Smooth muscle cell (in vitro differentiated cells): ENCODE data around the gene OBP2A. TPM values are rescaled to one million over a fixed set of nuclear protein-coding genes. Genes with fewer than 3 reads are reported as not detected.
"Not testable (repeated sequence)": the region's sequence is repeated elsewhere in the genome, so short reads cannot be mapped to it uniquely, and the experiment has no call there.

Experiments
- DNase-seq: peaks from one replicate; lab custom pipeline; 2025; ENCODE audit not compliant: unreplicated experiment; lab: John Stamatoyannopoulos, UW
- H2AFZ ChIP-seq: fragments of 200-600 bp; sonication (generic); 2 replicates; pipeline ENCODE4 v1.6.0; 2016; ENCODE audit warnings: antibody characterized with exemption, low read depth, mild to moderate bottlenecking
- H3F3A ChIP-seq: fragments of 200-600 bp; sonication (generic); 2 replicates; pipeline ENCODE4 v1.6.0; 2017; ENCODE audit warnings: antibody characterized with exemption, low read depth
- H3K27ac ChIP-seq: fragments of 200-600 bp; sonication (generic); 2 replicates; pipeline ENCODE4 v1.5.1; 2016; ENCODE audit warnings: low read depth, mild to moderate bottlenecking
- H3K27me3 ChIP-seq: fragments of 200-600 bp; sonication (generic); 2 replicates; pipeline ENCODE4 v1.6.1; 2016; ENCODE audit warnings: low read depth, mild to moderate bottlenecking
- H3K36me3 ChIP-seq: fragments of 200-600 bp; sonication (generic); 2 replicates; pipeline ENCODE4 v1.5.1; 2016; ENCODE audit warnings: low read depth
- H3K4me1 ChIP-seq: fragments of 200-600 bp; sonication (generic); 2 replicates; pipeline ENCODE4 v1.5.1; 2016; ENCODE audit warnings: low read depth
- H3K4me2 ChIP-seq: fragments of 200-600 bp; sonication (generic); 2 replicates; pipeline ENCODE4 v1.6.0; 2016; ENCODE audit warnings: mild to moderate bottlenecking
- H3K4me3 ChIP-seq: fragments of 200-600 bp; sonication (generic); 2 replicates; pipeline ENCODE4 v1.5.1; 2016; ENCODE audit warnings: mild to moderate bottlenecking
- H3K79me2 ChIP-seq: fragments of 200-600 bp; sonication (generic); 2 replicates; pipeline ENCODE4 v1.6.0; 2016; ENCODE audit warnings: low read depth, mild to moderate bottlenecking
- H3K9ac ChIP-seq: fragments of 200-600 bp; sonication (generic); 2 replicates; pipeline ENCODE4 v1.6.0; 2016; ENCODE audit warnings: low read depth
- H3K9me3 ChIP-seq: fragments of 200-600 bp; sonication (generic); replicated peaks from 2 replicates; pipeline ENCODE4 v1.5.1; 2016; ENCODE audit warnings: low read depth
- H4K20me1 ChIP-seq: fragments of 200-600 bp; sonication (generic); 2 replicates; pipeline ENCODE4 v1.6.0; 2016; ENCODE audit warnings: low read depth
- WGBS: methylation state at CpG from one replicate; pipeline ENCODE4 v1.1.7; 2016; ENCODE audit warnings: low lambda C conversion rate; 5-methylcytosine and 5-hydroxymethylcytosine counted together
- polyA plus RNA-seq: library from polyadenylated mRNA; unstranded; fragments of >200 nt; fragmentation: Nextera tagmentation; extraction: Ambion mirVana; gene quantifications from 2 replicates; pipeline ENCODE4 v1.2.1, GENCODE V29; 2016
- total RNA-seq: library from RNA; depleted of rRNA; stranded (reverse); fragments of >200 nt; gene quantifications from 2 replicates; pipeline ENCODE4 v1.2.3, GENCODE V29; 2014
- TF ChIP-seq, protein P1 (sequence below): fragments of 200-600 bp; sonication (generic); IDR thresholded peaks from 2 replicates; pipeline ENCODE4 v1.5.1; 2017; ENCODE audit warnings: borderline replicate concordance, mild to moderate bottlenecking, antibody characterized with exemption; ENCODE audit not compliant: insufficient read depth, poor library complexity, severe bottlenecking

Gene OBP2A
- total and polyA plus RNA-seq, 2 experiments from 2014 or later, result 0.61 TPM; not detected in 1

DNA sequence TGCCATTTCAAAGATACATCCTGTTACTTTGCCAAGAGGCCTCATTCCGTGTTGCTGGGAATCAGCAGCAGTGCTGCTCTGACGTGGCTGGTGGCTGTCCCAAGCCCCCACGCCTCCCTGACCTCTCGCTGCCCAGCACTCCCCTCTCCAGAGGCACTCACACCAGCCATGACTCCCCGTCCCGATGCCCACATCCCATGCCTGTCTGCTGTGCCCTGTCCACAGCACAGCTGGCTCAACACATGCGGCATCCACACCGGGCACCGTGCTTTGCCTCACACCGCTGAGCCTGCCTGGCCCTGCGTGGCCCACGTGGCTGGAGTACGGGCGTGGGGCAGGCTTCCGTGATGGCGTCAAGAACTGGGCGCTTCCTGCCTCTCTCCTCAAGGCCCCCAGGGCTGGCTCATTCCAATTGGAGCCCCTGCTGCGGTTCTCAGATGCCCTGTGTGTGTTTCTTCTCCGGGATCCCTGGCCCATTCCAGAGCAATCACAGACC is 32.5 kb upstream of the OBP2A start:
- Histone ChIP-seq H3F3A (no peaks in the 10 kb centered on the region), H3K9me3 (no peaks in the 10 kb centered on the region), H3K4me2 (no peak overlapping the region), H3K4me1 (no peaks in the 10 kb centered on the region), H3K9ac (no peak overlapping the region), H4K20me1 (no peaks in the 10 kb centered on the region), H3K79me2 (no peaks in the 10 kb centered on the region), H3K36me3 (no peaks in the 10 kb centered on the region), H3K27me3 (no peaks in the 10 kb centered on the region), H3K27ac (no peak overlapping the region), H2AFZ (no peak overlapping the region), H3K4me3 (no peak overlapping the region)
- no peak for DNase-seq
- TF ChIP-seq, protein P1, sequence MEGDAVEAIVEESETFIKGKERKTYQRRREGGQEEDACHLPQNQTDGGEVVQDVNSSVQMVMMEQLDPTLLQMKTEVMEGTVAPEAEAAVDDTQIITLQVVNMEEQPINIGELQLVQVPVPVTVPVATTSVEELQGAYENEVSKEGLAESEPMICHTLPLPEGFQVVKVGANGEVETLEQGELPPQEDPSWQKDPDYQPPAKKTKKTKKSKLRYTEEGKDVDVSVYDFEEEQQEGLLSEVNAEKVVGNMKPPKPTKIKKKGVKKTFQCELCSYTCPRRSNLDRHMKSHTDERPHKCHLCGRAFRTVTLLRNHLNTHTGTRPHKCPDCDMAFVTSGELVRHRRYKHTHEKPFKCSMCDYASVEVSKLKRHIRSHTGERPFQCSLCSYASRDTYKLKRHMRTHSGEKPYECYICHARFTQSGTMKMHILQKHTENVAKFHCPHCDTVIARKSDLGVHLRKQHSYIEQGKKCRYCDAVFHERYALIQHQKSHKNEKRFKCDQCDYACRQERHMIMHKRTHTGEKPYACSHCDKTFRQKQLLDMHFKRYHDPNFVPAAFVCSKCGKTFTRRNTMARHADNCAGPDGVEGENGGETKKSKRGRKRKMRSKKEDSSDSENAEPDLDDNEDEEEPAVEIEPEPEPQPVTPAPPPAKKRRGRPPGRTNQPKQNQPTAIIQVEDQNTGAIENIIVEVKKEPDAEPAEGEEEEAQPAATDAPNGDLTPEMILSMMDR, result no peak
- 94% methylated on average over 19 of the region's 19 CpGs for WGBS

DNA sequence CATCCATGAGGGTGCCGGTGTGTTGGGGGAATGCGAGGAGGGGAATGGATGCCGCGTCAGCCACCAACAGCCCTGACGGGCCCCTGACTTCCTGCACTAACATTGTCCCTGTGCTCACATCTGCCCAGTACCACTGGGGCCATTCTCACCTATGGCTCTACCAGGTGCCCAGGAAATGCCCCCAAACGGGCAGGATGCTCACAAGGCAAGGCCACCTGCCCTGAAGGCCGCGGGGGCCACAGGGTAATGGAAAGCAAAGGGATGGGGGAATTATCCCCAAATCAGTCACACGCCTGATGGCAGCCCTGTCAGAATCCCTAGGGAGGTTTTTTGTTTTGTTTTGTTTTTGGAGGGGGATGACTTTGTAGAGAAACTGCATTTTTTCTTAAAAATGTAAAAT is 32.0 kb upstream of the OBP2A start:
- H3K4me2 ChIP-seq, H3K27me3 ChIP-seq, H3K36me3 ChIP-seq, H3K27ac ChIP-seq, H3K9me3 ChIP-seq, H3F3A ChIP-seq, H3K9ac ChIP-seq, H4K20me1 ChIP-seq, DNase-seq, H2AFZ ChIP-seq, H3K4me3 ChIP-seq, H3K79me2 ChIP-seq, H3K4me1 ChIP-seq: not testable (repeated sequence)
- 95% methylated on average over 5 of the region's 9 CpGs for WGBS

DNA sequence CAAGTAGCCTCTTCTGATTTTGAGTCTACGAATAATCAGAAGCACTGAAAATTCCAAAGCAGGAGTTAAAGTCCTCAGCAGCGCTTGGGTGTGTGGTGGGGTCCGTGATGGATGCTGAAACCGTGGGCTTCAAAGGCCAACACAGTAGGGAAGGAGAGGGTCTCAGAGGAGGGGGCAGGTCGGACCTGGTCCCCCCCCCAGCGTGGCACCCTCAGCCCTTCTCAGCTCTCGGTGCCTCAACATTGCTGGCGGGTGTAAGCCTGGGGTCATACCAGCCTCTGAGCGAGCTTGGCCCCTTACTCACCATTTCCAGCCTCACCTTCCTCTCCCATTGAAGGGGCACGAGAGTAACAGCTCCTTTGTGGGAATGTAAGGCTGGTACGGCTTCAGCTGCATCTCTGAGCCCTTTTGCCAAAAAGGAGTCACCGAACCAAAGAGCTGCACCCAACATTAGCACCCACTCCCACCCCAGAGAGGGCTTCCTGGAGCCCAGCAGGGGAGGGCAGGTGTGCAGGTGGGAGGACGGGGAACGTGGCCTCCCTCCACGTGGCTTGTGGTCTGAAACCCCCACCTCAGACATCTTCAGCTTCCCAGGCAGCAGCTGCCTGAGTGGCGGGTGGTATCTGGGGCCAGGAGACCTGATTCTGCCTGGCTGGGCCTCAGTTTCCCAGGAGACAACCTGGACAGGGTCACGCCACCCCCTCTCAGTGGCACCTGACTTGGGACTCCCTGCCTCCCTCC is 31.4 kb upstream of the OBP2A start:
- no peak overlapping the region for H3K9ac ChIP-seq
- H3K36me3 ChIP-seq, result no peaks in the 10 kb centered on the region
- TF ChIP-seq, protein P1, result no peak
- no peaks in the 10 kb centered on the region for H3F3A ChIP-seq
- 95% methylated on average over 17 of the region's 17 CpGs for WGBS
- H3K27me3 ChIP-seq, result no peaks in the 10 kb centered on the region
- no peak overlapping the region for H3K4me3 ChIP-seq
- H3K27ac ChIP-seq, result no peak overlapping the region
- no peaks in the 10 kb centered on the region for H3K9me3 ChIP-seq
- H4K20me1 ChIP-seq, result no peaks in the 10 kb centered on the region
- no peak overlapping the region for H3K4me2 ChIP-seq
- H3K79me2 ChIP-seq, result no peaks in the 10 kb centered on the region
- H2AFZ ChIP-seq, result no peak overlapping the region
- no peak for DNase-seq
- H3K4me1 ChIP-seq, result no peaks in the 10 kb centered on the region

DNA sequence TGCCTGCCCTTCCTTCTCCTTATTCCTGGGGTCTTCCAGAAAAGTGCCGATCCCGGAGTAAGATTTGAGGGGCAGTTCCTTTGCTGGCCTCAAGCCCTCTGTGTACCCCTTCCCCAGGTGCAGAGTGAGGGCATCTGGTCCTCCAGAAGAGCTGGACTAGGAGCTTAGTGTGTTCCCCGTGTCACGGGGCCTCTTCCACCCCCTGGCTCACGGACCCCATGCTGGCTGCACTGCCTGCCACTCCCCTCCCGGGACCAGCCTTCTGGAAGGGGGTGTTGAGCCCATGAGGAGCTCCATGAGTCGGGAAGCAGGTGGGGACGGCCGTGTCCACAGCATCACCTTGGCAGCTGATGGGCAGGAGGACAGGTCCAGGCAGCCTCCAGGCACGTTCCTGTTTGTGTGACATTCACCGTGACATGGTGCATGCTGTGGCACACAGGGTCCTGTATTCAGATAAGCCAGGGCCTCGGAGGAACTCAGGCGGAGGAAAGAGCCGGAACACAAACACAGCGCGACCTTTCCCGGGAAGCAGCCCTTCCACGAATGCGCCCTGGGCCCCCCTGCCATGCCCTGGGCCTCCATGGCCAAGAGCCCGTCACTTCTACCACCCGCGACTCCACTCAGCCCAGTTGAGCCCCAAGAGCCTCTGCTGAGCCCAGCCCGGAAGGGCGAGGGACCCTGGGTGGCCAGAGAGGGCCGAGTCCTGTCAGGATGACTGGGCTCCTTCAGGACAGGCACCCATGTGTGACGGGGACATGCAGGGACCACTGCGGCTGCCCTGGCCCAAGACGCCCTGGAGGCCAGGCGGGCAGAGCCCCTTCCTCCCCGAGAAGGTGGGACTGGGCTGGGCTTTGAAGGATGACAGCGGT is 30.6 kb upstream of the OBP2A start:
- no peaks in the 10 kb centered on the region for H3K27me3 ChIP-seq
- H3K9ac ChIP-seq, result no peak overlapping the region
- no peak for DNase-seq
- H3F3A ChIP-seq, result no peaks in the 10 kb centered on the region
- WGBS, result 94% methylated on average over 30 of the region's 31 CpGs
- no peak overlapping the region for H3K27ac ChIP-seq
- TF ChIP-seq, protein P1, result no peak
- H3K4me2 ChIP-seq, result no peak overlapping the region
- H3K4me3 ChIP-seq, result no peak overlapping the region
- no peaks in the 10 kb centered on the region for H4K20me1 ChIP-seq
- H3K36me3 ChIP-seq, result no peaks in the 10 kb centered on the region
- no peaks in the 10 kb centered on the region for H3K79me2 ChIP-seq
- H3K4me1 ChIP-seq, result no peaks in the 10 kb centered on the region
- H2AFZ ChIP-seq, result no peak overlapping the region
- H3K9me3 ChIP-seq, result no peaks in the 10 kb centered on the region
